H1 (cell line): Measurements from ENCODE around the gene PAIP2B. TPM values are rescaled to one million over a fixed set of nuclear protein-coding genes. Genes with fewer than 3 reads are reported as not detected.

ENCODE experiments used
- CTCF ChIA-PET: fragments of 300-600 bp; sonication (Branson Sonifier 250); formaldehyde crosslinking; loops from one replicate; lab custom pipeline; 2021; ENCODE audit not compliant: partially characterized antibody; lab: Charles Lee
- POLR2A ChIA-PET: fragments of 300-600 bp; sonication (Branson Sonifier 250); formaldehyde crosslinking; loops from one replicate; lab custom pipeline; 2021; ENCODE audit warnings: inconsistent platforms; ENCODE audit not compliant: partially characterized antibody; lab: Charles Lee
- DNase-seq, 2 experiments: peaks; one replicate each; pipeline versions ENCODE4 v3.0.0 to v3.0.0-alpha.2; 2010 to 2022; ENCODE audit warnings: low spot score in 2 of 2, low read depth in 1 of 2, mixed read lengths in 1 of 2
- FAIRE-seq: peaks from 2 replicates; lab custom pipeline; 2011; peaks lifted over from hg19 to GRCh38; lab: Jason Lieb, UNC
- H2AFZ ChIP-seq: 2 replicates; pipeline ENCODE4 v1.8.1; 2012; ENCODE audit warnings: low read length, inconsistent platforms
- H2AK5ac ChIP-seq: 2 replicates; pipeline ENCODE4 v1.6.1; 2013; ENCODE audit warnings: low read depth, low read length
- H2BK120ac ChIP-seq: replicated peaks from 2 replicates; pipeline ENCODE3; 2013; ENCODE audit warnings: low read depth, low read length, inconsistent platforms
- H2BK12ac ChIP-seq: 2 replicates; pipeline ENCODE4 v1.6.1; 2013; ENCODE audit warnings: low read depth, low read length
- H2BK15ac ChIP-seq: 2 replicates; pipeline ENCODE4 v1.6.1; 2013; ENCODE audit warnings: low read length
- H2BK20ac ChIP-seq: 2 replicates; pipeline ENCODE4 v1.6.1; 2013; ENCODE audit warnings: low read length
- H2BK5ac ChIP-seq: 2 replicates; pipeline ENCODE4 v1.6.1; 2013; ENCODE audit warnings: low read depth, low read length
- H3K14ac ChIP-seq: 2 replicates; pipeline ENCODE4 v1.6.1; 2013; ENCODE audit warnings: inconsistent platforms; ENCODE audit not compliant: insufficient read length
- H3K18ac ChIP-seq: 2 replicates; pipeline ENCODE4 v1.6.1; 2013; ENCODE audit warnings: low read length; ENCODE audit errors: extremely low read depth
- H3K23ac ChIP-seq: 2 replicates; pipeline ENCODE4 v1.6.1; 2013; ENCODE audit warnings: inconsistent platforms; ENCODE audit not compliant: insufficient read length
- H3K23me2 ChIP-seq: 2 replicates; pipeline ENCODE4 v1.6.1; 2013; ENCODE audit warnings: low read depth, low read length
- H3K27ac ChIP-seq: 2 replicates; pipeline ENCODE4 v1.6.1; 2011; ENCODE audit warnings: low read depth, low read length, inconsistent platforms
- H3K27me3 ChIP-seq, 4 experiments: replicated peaks in 1 of 4; 1 replicate in 1 of 4; 2 replicates in 3 of 4; pipeline versions ENCODE4 v1.6.1 to v1.8.1; 2011 to 2013; ENCODE audit warnings: low read length in 3 of 4, mild to moderate bottlenecking in 3 of 4, inconsistent platforms in 2 of 4, mixed read lengths in 2 of 4, moderate library complexity in 1 of 4; ENCODE audit not compliant: control insufficient read depth in 3 of 4, insufficient read depth in 3 of 4; ENCODE audit errors: extremely low read depth in 1 of 4
- H3K36me3 ChIP-seq, 4 experiments: 2 replicates each; pipeline versions ENCODE4 v1.6.1 to v1.8.1; 2011 to 2013; ENCODE audit warnings: mild to moderate bottlenecking in 4 of 4, low read length in 3 of 4, moderate library complexity in 2 of 4, control low read depth in 1 of 4, inconsistent platforms in 1 of 4; ENCODE audit not compliant: insufficient read depth in 4 of 4, control insufficient read depth in 2 of 4
- H3K4ac ChIP-seq: replicated peaks from 2 replicates; pipeline ENCODE3; 2013; ENCODE audit warnings: low read length, low read depth, mixed read lengths, inconsistent platforms; ENCODE audit not compliant: insufficient read length
- H3K4me1 ChIP-seq, 4 experiments: replicated peaks in 1 of 4; 1 replicate in 1 of 4; 2 replicates in 3 of 4; pipeline versions ENCODE4 v1.6.1 to v1.8.1; 2011 to 2013; ENCODE audit warnings: low read length in 3 of 4, inconsistent platforms in 2 of 4, mixed read lengths in 1 of 4; ENCODE audit not compliant: insufficient read depth in 4 of 4, control insufficient read depth in 3 of 4
- H3K4me2 ChIP-seq, 2 experiments: 2 replicates each; pipeline versions ENCODE4 v1.6.1 to v1.8.1; 2011 to 2013; ENCODE audit warnings: low read depth in 2 of 2, low read length in 2 of 2, control low read depth in 1 of 2, inconsistent platforms in 1 of 2, mild to moderate bottlenecking in 1 of 2; ENCODE audit not compliant: insufficient read depth in 1 of 2
- H3K4me3 ChIP-seq, 4 experiments: fragments of 200-600, 300-600 bp in 1 of 4; sonication (generic), shearing (Covaris generic), sonication (Bioruptor Twin) in 1 of 4; 2 replicates each; pipeline versions ENCODE4 v1.5.1 to v1.8.1; 2011 to 2016; ENCODE audit warnings: low read length in 4 of 4, low read depth in 3 of 4, control low read depth in 2 of 4, inconsistent platforms in 2 of 4, mild to moderate bottlenecking in 2 of 4, mixed read lengths in 1 of 4, moderate library complexity in 1 of 4; ENCODE audit not compliant: insufficient read depth in 2 of 4; ENCODE audit errors: extremely low read depth in 1 of 4
- H3K56ac ChIP-seq: replicated peaks from 2 replicates; pipeline ENCODE3; 2013; ENCODE audit warnings: low read depth, mild to moderate bottlenecking, mixed read lengths, low read length, inconsistent platforms; ENCODE audit not compliant: insufficient read length
- H3K79me1 ChIP-seq: 2 replicates; pipeline ENCODE4 v1.6.1; 2013; ENCODE audit warnings: low read depth, low read length, control low read depth
- H3K79me2 ChIP-seq, 2 experiments: 2 replicates each; pipeline versions ENCODE4 v1.6.1 to v1.8.1; 2012 to 2013; ENCODE audit warnings: low read length in 2 of 2, mild to moderate bottlenecking in 2 of 2, inconsistent platforms in 1 of 2; ENCODE audit not compliant: insufficient read depth in 2 of 2, control insufficient read depth in 1 of 2
- H3K9ac ChIP-seq, 4 experiments: replicated peaks in 1 of 4; 1 replicate in 1 of 4; 2 replicates in 3 of 4; pipeline versions ENCODE4 v1.6.1 to v1.8.1; 2011 to 2013; ENCODE audit warnings: low read depth in 3 of 4, low read length in 3 of 4, control low read depth in 2 of 4, mild to moderate bottlenecking in 2 of 4, moderate library complexity in 2 of 4, inconsistent platforms in 1 of 4; ENCODE audit errors: extremely low read depth in 1 of 4
- H3K9me3 ChIP-seq, 2 experiments: 2 replicates each; pipeline versions ENCODE4 v1.6.1 to v1.8.1; 2012 to 2013; ENCODE audit warnings: mild to moderate bottlenecking in 2 of 2, moderate library complexity in 2 of 2, control low read depth in 1 of 2, inconsistent platforms in 1 of 2, low read depth in 1 of 2, low read length in 1 of 2, mixed read lengths in 1 of 2; ENCODE audit not compliant: insufficient read depth in 2 of 2
- H4K20me1 ChIP-seq, 2 experiments: replicated peaks in 1 of 2; 2 replicates each; pipeline versions ENCODE3 to v1.8.1; 2011 to 2013; ENCODE audit warnings: inconsistent platforms in 2 of 2, low read length in 2 of 2, mild to moderate bottlenecking in 1 of 2; ENCODE audit not compliant: insufficient read depth in 2 of 2, control insufficient read depth in 1 of 2
- H4K5ac ChIP-seq: 2 replicates; pipeline ENCODE4 v1.6.1; 2013; ENCODE audit warnings: low read length, low read depth, mixed read lengths, inconsistent platforms; ENCODE audit not compliant: insufficient read length
- H4K8ac ChIP-seq: 2 replicates; pipeline ENCODE4 v1.8.0; 2013; ENCODE audit warnings: mild to moderate bottlenecking, moderate library complexity, low read length, inconsistent platforms; ENCODE audit not compliant: insufficient read depth; ENCODE audit errors: extremely low read depth
- H4K91ac ChIP-seq: replicated peaks from 2 replicates; pipeline ENCODE3; 2013; ENCODE audit warnings: low read length, mixed read lengths, inconsistent platforms; ENCODE audit not compliant: insufficient read length
- ASH2L ChIP-seq: fragments of 200-600, 300-600 bp; sonication (generic); IDR thresholded peaks from one replicate; pipeline ENCODE4 v1.7.1; 2017; ENCODE audit warnings: low read length
- NRF1 ChIP-seq: IDR thresholded peaks from 2 replicates; pipeline ENCODE4 v1.6.1; 2011; ENCODE audit warnings: mild to moderate bottlenecking, low read depth, low read length, improper control_type of control experiment
- RFX5 ChIP-seq: IDR thresholded peaks from 2 replicates; pipeline ENCODE4 v1.6.1; 2011; ENCODE audit warnings: low read depth, low read length, improper control_type of control experiment, borderline replicate concordance
- SAP30 ChIP-seq: fragments of 300-600 bp; sonication (generic); IDR thresholded peaks from 2 replicates; pipeline ENCODE4 v1.7.1; 2012; ENCODE audit warnings: low read length, moderate library complexity, mild to moderate bottlenecking, inconsistent platforms; ENCODE audit not compliant: insufficient read depth, insufficient replicate concordance
- WGBS, 2 experiments: shearing (Covaris generic) in 1 of 2; methylation state at CpG; one replicate each; pipeline versions ENCODE4 v1.1.6 to v1.1.7; 2013 to 2015; ENCODE audit warnings: low lambda C conversion rate in 2 of 2, mixed read lengths in 2 of 2, inconsistent platforms in 1 of 2, low coverage in 1 of 2, missing lambda C conversion rate in 1 of 2; ENCODE audit not compliant: insufficient replicate concordance in 2 of 2, insufficient coverage in 1 of 2, insufficient read length in 1 of 2; ENCODE audit errors: extremely low coverage in 1 of 2, missing lambda C conversion rate in 1 of 2; 5-methylcytosine and 5-hydroxymethylcytosine counted together
- polyA plus RNA-seq, 7 experiments: library from polyadenylated mRNA; depleted of rRNA in 3 of 7; stranded (reverse) in 5 of 7; unstranded in 2 of 7; fragments of >200 nt in 5 of 7; fragments of 200-250 nt in 2 of 7; gene quantifications; 1 replicate in 5 of 7; 2 replicates in 1 of 7; 4 replicates in 1 of 7; pipeline versions ENCODE4 v1.2.1 to v1.2.3, GENCODE V29; 2011 to 2013; ENCODE audit warnings: missing spikeins in 2 of 7, mixed read lengths in 2 of 7
- total RNA-seq: library from RNA; stranded (reverse); fragmentation: NEBNext Ultra II Directional; extraction: Animal tissue kit (Norgen Biotek cat#: 25700); gene quantifications from 2 replicates; pipeline ENCODE4 v1.2.1, GENCODE V29; 2021

Gene PAIP2B
- total and polyA plus RNA-seq, 2 of the 8 experiments (the other 6 are each of a cell fraction or from before 2014, with no cell fraction given) = 8.4 to 31.3 TPM

DNA sequence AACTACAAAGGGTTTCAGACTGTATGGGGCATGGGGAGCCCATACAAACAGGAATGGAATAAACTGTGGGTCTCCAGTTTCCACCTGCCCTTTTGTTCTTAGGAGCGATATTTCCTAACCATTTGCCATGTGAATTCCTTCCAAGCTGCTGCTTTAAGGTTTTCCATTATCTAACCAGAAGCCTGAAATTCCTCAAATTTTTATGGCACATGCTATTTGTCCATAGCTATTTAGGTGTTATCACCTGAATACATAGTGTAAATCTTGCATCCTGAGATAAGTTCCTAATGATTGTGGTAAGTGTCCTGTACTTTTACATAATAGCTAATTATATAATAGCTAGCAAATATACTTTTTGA is 17.4 kb upstream of the PAIP2B start:
- H2BK12ac ChIP-seq = no peak overlapping the region
- H3K9ac ChIP-seq = no peak overlapping the region
- no peaks in the 10 kb centered on the region for H3K23me2 ChIP-seq
- H3K18ac ChIP-seq = no peak overlapping the region
- H3K4me3 ChIP-seq = no peak overlapping the region
- no peaks in the 10 kb centered on the region for H3K9me3 ChIP-seq
- no peak overlapping the region for H3K27ac ChIP-seq
- H3K27me3 ChIP-seq = no peaks in the 10 kb centered on the region; a peak in 1 of 7 replicates
- H2AFZ ChIP-seq = no peak overlapping the region
- H4K91ac ChIP-seq = no peak overlapping the region
- FAIRE-seq = no peak
- H3K4ac ChIP-seq = no peak overlapping the region
- no peak overlapping the region for H3K14ac ChIP-seq
- H2AK5ac ChIP-seq = no peak overlapping the region
- POLR2A ChIA-PET = interaction anchor here (1.2 kb wide), 1 partner anchor 17 kb away, joined by 5 read pairs; the partner anchor contains the start of gene PAIP2B
- H3K36me3 ChIP-seq = no peaks in the 10 kb centered on the region
- H2BK120ac ChIP-seq = no peak overlapping the region
- 75% methylated on average over 1 of the region's 1 CpG; no CpG with 5 or more reads in 1 of the 2 experiments for WGBS, 2 experiments
- H3K79me1 ChIP-seq = no peaks in the 10 kb centered on the region
- no peaks in the 10 kb centered on the region for H4K20me1 ChIP-seq
- no peak for TF ChIP-seq ASH2L
- TF ChIP-seq SAP30 = no peak
- no peak for TF ChIP-seq NRF1
- TF ChIP-seq RFX5 = no peak
- TF ChIP-seq, all 59 proteins: peak for 0
- Histone ChIP-seq H3K23ac (no peak overlapping the region), H2BK15ac (no peak overlapping the region), H2BK5ac (no peak overlapping the region), H3K56ac (no peak overlapping the region), H4K5ac (no peak overlapping the region), H2BK20ac (no peak overlapping the region), H3K4me2 (no peak overlapping the region), H3K4me1 (no peaks in the 10 kb centered on the region), H3K79me2 (no peaks in the 10 kb centered on the region), H4K8ac (no peak overlapping the region)
- CTCF ChIA-PET = interaction anchor here (0.7 to 1.5 kb wide), 6 partner anchors 9 to 87 kb away, joined by 3 to 5 read pairs (median 4); no protein-coding TSS in a partner anchor
- DNase-seq = no peak
